ENCODE data around the gene NOS1AP.

DNA sequence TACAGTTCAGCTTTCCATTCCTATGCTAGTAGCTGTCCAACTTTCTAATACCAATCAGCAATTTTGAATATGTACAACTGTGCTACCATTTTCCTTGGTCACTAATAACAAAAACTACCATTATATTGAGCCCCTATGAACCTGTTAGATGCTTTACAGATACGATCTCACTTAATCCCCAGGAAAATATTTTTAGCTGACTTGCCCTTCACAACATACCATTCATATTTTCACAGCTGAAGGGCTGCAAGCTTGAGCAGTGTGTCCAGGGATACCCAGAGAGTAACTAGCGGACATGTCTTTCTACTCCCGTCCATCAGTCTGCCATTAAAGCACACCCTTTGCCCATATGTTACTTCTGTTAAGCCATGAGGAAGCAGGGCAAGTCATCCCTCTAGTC is 166.7 kb downstream of the NOS1AP start:
- TF ChIP-seq GATA2 (IDR thresholded peaks at IDR 0.05; ENCODE audit: low read depth, low read length) (no peak), GATA3 (IDR thresholded peaks at IDR 0.05; ENCODE audit: low read depth, low read length) (no peak)
